SH-SY5Y (cell line): ENCODE measurements around the gene GALNT9.

Experiments used
- GATA2 ChIP-seq: IDR thresholded peaks from 2 replicates; pipeline ENCODE4 v1.6.1; 2011; ENCODE audit warnings: mild to moderate bottlenecking, low read depth, low read length
- GATA3 ChIP-seq: IDR thresholded peaks from 2 replicates; pipeline ENCODE4 v1.6.1; 2011; ENCODE audit warnings: low read depth, mild to moderate bottlenecking, low read length, moderate library complexity

GRCh38 chr12:132244724-132245295, 84.6 kb downstream of the GALNT9 start:
- TF ChIP-seq GATA3 (no peak), GATA2 (no peak)
